HPDE6-E6E7 (cell line): ENCODE measurements around the gene KCNF1.

ENCODE experiments used
- DNase-seq: peaks from one replicate; pipeline ENCODE4 v3.0.0; 2011; ENCODE audit warnings: missing footprints; ENCODE audit errors: extremely low spot score

The KCNF1 gene

GRCh38 chr2:10911291-10912075 is at the start of gene KCNF1:
Gene KCNF1 (plus strand): TSS chr2:10911934. CDS start chr2:10912427, 493 bp downstream.
- DNase-seq, result peak; percentile 34

GRCh38 chr2:10862330-10862729 is 49.4 kb upstream of the KCNF1 start:
- no peak for DNase-seq

DNA sequence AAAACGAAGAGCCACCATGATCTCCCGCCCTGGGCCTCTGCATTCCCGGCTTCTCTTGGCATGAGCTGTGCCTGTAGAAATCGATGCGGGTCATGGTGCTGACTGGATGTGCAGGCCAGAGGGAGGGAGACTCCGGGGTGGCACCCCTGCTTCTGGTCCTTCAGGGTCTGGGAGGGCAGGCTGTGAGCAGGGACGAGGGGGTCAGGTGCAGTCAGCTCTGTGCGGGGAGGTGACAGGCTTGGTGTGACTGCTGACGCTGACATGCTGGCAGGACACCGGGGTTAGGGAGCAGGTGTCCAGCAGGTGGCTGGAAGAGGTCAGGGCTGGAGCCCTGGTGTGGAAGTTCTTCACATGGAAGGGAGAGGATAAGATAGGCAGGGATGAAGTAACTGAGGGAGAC is 48.7 kb upstream of the KCNF1 start:
- DNase-seq, result no peak

GRCh38 chr2:10863837-10864236 is 47.9 kb upstream of the KCNF1 start:
- DNase-seq, result no peak

DNA sequence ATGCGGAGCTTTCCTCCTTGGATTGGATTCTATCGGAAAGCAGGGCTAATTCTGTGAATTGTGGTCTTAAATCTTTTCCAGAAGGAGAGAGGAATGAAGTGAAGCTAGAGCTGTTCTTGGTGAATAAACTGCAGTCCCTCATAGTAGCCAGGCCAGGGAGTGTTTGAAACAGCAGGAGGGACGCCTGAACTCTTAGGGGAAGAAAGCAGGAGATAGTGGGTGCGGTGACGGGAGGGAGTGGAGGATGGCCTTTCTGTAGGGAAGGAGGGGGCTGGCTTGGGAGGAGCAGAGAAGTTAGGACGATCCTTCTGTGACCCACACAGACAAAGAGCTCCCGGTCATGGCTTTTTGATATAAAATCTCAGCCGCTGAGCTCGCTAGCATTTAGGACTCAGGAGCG is 47.5 kb upstream of the KCNF1 start:
- DNase-seq, result no peak

- no peak for DNase-seq
These were observed 46.7 kb upstream of the KCNF1 start for GRCh38 chr2:10864861-10865636.

GRCh38 chr2:10865841-10866240 is 45.9 kb upstream of the KCNF1 start:
- DNase-seq, result no peak

DNA sequence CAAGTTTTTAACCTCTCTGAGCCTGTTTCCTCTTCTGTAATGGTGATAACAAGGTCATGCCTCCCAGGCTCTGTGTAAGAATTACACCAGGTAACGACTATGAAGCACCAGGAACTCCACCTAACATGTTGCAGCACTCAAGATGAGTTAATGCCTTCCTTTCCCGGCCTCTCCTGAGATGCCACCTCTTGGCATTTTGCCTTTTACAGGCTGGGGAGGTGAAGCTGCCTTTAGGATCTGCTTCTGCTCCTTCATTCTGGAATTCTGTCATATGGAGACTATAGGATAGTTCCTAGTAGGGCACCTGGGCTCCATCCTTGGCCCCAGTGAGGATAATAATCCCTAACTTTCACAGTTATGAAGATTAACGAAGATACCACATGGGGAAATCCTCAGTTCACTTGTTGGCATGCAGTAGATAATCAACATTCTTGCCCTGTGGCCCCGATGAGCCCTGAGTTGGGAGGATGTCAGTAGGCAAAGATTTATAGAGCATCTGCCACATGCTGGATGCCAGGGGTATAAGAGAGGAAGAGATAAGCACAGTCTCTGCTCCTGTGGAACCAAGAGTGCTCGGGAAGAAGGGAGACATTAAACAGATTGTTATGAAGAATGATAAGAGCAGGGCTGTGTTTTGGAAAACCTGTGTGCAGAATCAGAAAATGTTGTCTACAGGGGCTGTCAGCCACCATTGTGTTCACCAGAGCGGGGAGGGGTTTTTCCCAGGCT is 43.9 kb upstream of the KCNF1 start:
- no peak for DNase-seq

- no peak for DNase-seq
These were observed 43.0 kb upstream of the KCNF1 start for GRCh38 chr2:10868465-10869314.

GRCh38 chr2:10871978-10872377 is 39.8 kb upstream of the KCNF1 start:
- no peak for DNase-seq

GRCh38 chr2:10873171-10873570 is 38.6 kb upstream of the KCNF1 start:
- no peak for DNase-seq

DNA sequence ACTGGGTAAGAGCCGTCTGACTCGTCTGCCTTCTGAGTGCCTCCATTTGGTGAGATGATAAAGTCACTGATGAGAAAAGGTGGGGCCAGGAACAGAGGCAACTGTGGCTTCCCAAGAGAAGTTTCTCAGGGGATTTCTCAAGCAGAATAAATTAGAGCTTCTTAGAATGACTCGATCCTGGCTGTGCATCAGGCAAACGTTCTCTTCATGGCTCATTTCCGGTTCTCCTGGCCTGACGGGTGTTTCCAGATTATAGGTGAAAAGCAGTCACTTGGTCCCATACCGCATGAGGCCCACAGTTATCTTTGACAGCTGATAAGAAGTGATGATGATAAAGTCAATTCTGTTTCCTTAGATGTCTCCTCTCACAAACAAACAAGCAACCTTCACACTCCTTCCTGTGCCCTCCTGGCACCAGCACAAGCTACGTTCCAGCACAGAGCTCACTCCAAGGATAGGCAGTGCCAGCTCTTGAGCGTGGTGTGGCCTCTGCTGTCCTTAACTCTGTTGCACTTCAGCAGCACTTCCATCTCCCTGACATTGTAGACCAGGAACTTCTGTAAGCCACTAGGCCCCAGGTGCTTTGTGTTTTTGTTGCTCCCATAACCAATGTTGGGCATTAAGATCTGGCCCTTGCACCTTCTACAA is 37.8 kb upstream of the KCNF1 start:
- DNase-seq, result no peak

GRCh38 chr2:10875126-10875525 is 36.6 kb upstream of the KCNF1 start:
- DNase-seq, result no peak

DNA sequence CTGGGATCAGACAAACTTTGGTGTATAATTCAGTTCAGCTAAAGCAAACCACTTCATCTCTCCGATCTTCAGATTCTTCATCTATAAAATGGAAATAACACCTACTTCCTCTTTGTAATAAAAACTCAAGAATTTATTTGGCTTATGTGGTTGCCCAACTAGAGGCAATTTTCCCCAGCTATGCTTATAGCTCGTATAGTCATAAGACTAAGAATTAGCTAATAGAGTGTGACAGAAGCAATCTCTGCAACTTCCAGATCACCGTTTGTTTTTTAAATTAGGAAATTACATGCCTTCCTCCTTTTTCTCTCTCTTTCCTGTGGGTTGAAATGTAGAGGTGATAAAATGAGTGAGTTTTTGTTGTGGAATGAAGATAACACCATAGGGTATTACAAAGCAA is 35.3 kb upstream of the KCNF1 start:
- no peak for DNase-seq

DNA sequence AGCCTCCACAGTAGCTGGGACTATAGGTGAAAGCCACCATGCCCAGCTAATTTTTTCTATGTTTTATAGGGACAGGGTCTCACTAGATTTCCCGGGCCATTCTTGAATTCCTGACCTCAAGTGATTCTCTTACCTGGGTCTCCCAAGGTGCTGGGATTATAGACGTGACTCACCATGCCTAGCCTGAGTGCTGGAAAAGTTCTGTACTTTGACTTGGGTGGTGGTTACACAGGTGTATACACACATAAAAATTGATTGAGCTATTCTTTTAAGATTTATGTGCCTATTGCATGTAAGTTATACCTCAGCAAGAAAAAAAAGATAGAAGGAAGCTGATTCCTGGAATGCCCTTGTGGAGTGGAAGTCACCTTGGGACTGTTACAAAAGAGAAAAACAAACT is 34.8 kb upstream of the KCNF1 start:
- no peak for DNase-seq

DNA sequence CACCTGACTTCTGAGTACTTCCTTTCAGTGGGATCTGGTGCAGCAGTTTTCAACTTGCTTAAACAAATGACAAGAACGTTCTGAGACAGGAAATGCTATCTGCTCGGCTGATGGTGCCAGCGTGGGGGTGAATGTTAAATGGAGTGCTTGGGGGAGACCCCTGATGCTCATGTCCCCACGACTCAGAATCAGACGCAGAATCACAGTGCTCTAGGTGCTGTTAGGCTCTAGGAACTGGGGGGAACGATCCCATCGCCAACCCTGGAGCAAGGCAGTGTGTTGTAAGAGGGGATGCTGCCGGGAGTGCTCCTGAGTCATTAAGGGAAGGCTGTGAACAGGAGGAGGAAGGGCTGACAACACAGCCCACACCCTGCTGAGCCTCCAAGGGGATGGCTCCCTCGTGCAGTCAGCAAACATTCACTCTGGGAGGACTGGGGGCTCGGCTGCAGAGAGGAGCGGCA is 34.1 kb upstream of the KCNF1 start:
- no peak for DNase-seq

GRCh38 chr2:10878268-10878915 is 33.3 kb upstream of the KCNF1 start:
- no peak for DNase-seq

DNA sequence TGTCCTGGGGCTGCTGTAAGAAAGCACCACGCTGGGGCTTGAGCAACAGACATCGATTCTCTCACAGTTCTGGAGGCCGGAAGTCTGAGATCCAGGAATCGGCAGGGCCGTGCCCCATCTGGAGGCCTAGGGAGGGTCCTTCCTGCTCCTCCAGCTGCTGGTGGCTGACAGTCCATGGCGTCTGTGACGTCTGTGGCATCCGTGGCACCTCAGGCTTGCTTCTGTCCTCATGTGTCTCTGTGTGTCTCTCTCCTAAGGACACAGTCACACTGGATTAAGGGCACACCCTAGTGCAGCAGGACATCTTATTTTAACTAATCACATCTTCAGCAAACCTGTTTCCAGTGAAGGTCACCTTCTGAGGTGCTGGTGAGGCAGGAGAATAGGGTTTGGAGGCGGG is 32.6 kb upstream of the KCNF1 start:
- no peak for DNase-seq

DNA sequence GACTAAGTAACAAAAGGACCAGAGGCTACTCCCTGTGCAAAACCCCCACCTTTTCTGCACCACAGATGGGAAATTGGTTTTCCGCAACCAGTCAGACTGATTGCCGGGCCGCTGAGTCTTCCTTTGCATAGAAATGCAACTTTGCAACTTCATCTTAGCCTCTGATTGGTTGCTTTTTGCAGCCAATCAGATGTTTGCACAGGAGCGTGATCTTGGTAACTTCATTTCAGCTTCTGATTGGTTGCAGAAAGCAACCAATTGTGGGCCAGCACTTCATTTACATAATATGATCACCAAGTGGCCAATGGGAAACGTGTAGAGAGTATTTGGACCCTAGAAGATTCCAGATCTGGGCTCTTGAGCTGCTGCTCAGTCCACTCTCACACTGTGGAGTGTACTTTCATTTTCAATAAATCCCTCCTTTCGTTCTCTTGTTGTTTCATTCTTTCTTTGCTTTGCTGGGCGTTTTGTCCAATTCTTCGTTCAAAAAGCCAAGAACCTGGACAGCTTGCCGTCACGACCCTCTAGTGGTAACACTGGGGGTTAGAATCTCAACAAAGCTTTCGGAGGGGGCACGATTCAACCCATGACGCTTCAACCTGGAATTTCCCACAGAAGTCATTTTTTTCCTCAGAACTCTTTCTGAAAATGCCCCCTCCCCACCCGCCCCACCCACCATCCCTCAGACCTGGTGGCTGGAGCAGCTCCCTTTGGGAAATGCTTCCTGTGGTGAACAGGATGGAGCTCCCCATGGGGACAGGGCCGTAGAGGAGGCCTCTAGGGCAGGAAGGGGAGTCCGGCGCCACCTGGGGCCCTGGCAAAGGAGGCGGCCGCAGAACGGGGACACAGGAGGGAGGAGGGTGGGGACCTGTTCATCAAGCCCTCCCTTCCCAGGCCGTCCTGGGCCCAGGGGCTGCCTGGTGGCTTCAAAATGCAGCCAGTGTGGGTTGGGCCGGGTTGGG is 31.8 kb upstream of the KCNF1 start:
- DNase-seq, result no peak
